Natural killer cell (primary cell): ENCODE results near the gene CDK2. TPM values are rescaled to one million over a fixed set of nuclear protein-coding genes. Genes with fewer than 3 reads are reported as not detected.
A peak's percentile ranks its signal among the peaks of the same experiment; 100 is the strongest.

Experiments
- ATAC-seq, 3 donors: fragments of 150-1000 bp in 2 of 3; fragments of 200-7000 bp in 1 of 3; cut with Tn5 transposase; 1 replicate in 1 of 3; 2 replicates in 2 of 3; pipeline ENCODE4 v1.10.0; 2021; ENCODE audit warnings: mild to moderate bottlenecking in 2 of 3, moderate library complexity in 2 of 3
- DNase-seq, 2 donors: peaks; one replicate each; pipeline versions ENCODE4 v3.0.0 to v3.0.0-alpha.2; 2013 to 2021; ENCODE audit warnings: mixed read lengths in 1 of 2
- H3K27ac ChIP-seq: one replicate; pipeline ENCODE4 v1.5.1; 2013; ENCODE audit warnings: mild to moderate bottlenecking, low read length
- H3K27me3 ChIP-seq: one replicate; pipeline ENCODE4 v1.6.1; 2013; ENCODE audit warnings: low read length; ENCODE audit not compliant: control insufficient read depth, insufficient read depth
- H3K36me3 ChIP-seq: one replicate; pipeline ENCODE4 v1.6.1; 2013; ENCODE audit warnings: low read length; ENCODE audit not compliant: control insufficient read depth, insufficient read depth
- H3K4me1 ChIP-seq: one replicate; pipeline ENCODE4 v1.6.1; 2013; ENCODE audit warnings: low read length; ENCODE audit not compliant: control insufficient read depth, insufficient read depth
- H3K4me3 ChIP-seq: one replicate; pipeline ENCODE4 v1.5.1; 2013; ENCODE audit warnings: low read length
- H3K9me3 ChIP-seq: one replicate; pipeline ENCODE4 v1.6.1; 2013; ENCODE audit warnings: low read length; ENCODE audit not compliant: control insufficient read depth, insufficient read depth
- H3K27ac Mint-ChIP-seq, 2 donors: one replicate each; pipeline ENCODE4 v1.8.0; 2022; ENCODE audit warnings: mild to moderate bottlenecking in 2 of 2, mixed read lengths in 2 of 2, moderate library complexity in 1 of 2
- H3K27me3 Mint-ChIP-seq, 2 donors: one replicate each; pipeline ENCODE4 v1.8.0; 2022; ENCODE audit warnings: low read depth in 2 of 2, mixed read lengths in 2 of 2
- H3K36me3 Mint-ChIP-seq: one replicate; pipeline ENCODE4 v1.8.0; 2022; ENCODE audit warnings: mixed read lengths
- H3K4me1 Mint-ChIP-seq, 2 donors: one replicate each; pipeline ENCODE4 v1.8.0; 2022; ENCODE audit warnings: mixed read lengths in 2 of 2
- H3K4me3 Mint-ChIP-seq: one replicate; pipeline ENCODE4 v1.8.0; 2022; ENCODE audit warnings: mild to moderate bottlenecking, moderate library complexity, mixed read lengths
- H3K9me3 Mint-ChIP-seq, 2 donors: one replicate each; pipeline ENCODE4 v1.8.0; 2022; ENCODE audit warnings: mixed read lengths in 2 of 2
- WGBS: methylation state at CpG from one replicate; pipeline ENCODE4 v1.1.7; 2013; ENCODE audit warnings: missing lambda C conversion rate; ENCODE audit not compliant: insufficient coverage; 5-methylcytosine and 5-hydroxymethylcytosine counted together
- intact Hi-C: fragments of 100-400 bp; cut with micrococcal nuclease; formaldehyde crosslinking; loops from one replicate; pipeline ENCODE4 v1.14.2; 2022
- total RNA-seq, 4 donors: library from RNA; stranded (reverse); fragments of 120-200 nt in 1 of 4; gene quantifications; one replicate each; pipeline versions ENCODE4 v1.2.3 to v1.2.4, GENCODE V29; 2013 to 2022
- TF ChIP-seq, protein P1 (sequence below): fragments of 200-600 bp; IDR thresholded peaks from one replicate; pipeline ENCODE4 v1.8.0; 2022; ENCODE audit warnings: antibody characterized with exemption

Gene CDK2
- total RNA-seq, 3 donors from 2014 or later (not counting 1 experiment from before 2014, with no cell fraction given): 19.5 to 27.3 (median 27.3) TPM

- no peaks in the 10 kb centered on the region for H3K27me3 ChIP-seq
- Mint-ChIP-seq H3K4me3 (no peak overlapping the region), H3K36me3 (no peaks in the 10 kb centered on the region), H3K27ac (peak overlapping the region in 1 of 2 donors; percentile 24), H3K27me3 (no peaks in the 10 kb centered on the region), H3K4me1 (peaks cover 18 to 25% of the 10 kb centered on the region in 2 donors), H3K9me3 (no peaks in the 10 kb centered on the region)
- TF ChIP-seq, protein P1, sequence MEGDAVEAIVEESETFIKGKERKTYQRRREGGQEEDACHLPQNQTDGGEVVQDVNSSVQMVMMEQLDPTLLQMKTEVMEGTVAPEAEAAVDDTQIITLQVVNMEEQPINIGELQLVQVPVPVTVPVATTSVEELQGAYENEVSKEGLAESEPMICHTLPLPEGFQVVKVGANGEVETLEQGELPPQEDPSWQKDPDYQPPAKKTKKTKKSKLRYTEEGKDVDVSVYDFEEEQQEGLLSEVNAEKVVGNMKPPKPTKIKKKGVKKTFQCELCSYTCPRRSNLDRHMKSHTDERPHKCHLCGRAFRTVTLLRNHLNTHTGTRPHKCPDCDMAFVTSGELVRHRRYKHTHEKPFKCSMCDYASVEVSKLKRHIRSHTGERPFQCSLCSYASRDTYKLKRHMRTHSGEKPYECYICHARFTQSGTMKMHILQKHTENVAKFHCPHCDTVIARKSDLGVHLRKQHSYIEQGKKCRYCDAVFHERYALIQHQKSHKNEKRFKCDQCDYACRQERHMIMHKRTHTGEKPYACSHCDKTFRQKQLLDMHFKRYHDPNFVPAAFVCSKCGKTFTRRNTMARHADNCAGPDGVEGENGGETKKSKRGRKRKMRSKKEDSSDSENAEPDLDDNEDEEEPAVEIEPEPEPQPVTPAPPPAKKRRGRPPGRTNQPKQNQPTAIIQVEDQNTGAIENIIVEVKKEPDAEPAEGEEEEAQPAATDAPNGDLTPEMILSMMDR: no peak
- DNase-seq (no peak), ATAC-seq (no peak)
- intact Hi-C loops: no loop called here
- H3K4me1 ChIP-seq: no peaks in the 10 kb centered on the region
- no peaks in the 10 kb centered on the region for H3K9me3 ChIP-seq
- no peak overlapping the region for H3K4me3 ChIP-seq
- WGBS: 67% methylated on average over 2 of the region's 3 CpGs
- peaks cover 39% of the 10 kb centered on the region for H3K36me3 ChIP-seq
- no peak overlapping the region for H3K27ac ChIP-seq
These were observed 15.8 kb downstream of the CDK2 start for GRCh38 chr12:55982319-55982936.

- intact Hi-C loops: no loop called here
- Histone ChIP-seq H3K36me3 (peaks cover 39% of the 10 kb centered on the region), H3K4me3 (no peak overlapping the region), H3K27ac (no peak overlapping the region), H3K4me1 (no peaks in the 10 kb centered on the region), H3K27me3 (no peaks in the 10 kb centered on the region), H3K9me3 (no peaks in the 10 kb centered on the region)
- H3K9me3 Mint-ChIP-seq: no peaks in the 10 kb centered on the region
- ATAC-seq (no peak), DNase-seq (no peak)
- TF ChIP-seq, protein P1: no peak
- H3K27ac Mint-ChIP-seq: peak overlapping the region in 1 of 2 donors; percentile 21
- no peaks in the 10 kb centered on the region for H3K27me3 Mint-ChIP-seq
- H3K4me3 Mint-ChIP-seq: no peak overlapping the region
- H3K4me1 Mint-ChIP-seq: peaks cover 13 to 16% of the 10 kb centered on the region in 2 donors
- 61% methylated on average over 2 of the region's 4 CpGs for WGBS
- no peaks in the 10 kb centered on the region for H3K36me3 Mint-ChIP-seq
These were observed 16.7 kb downstream of the CDK2 start for GRCh38 chr12:55983232-55983842.

DNA sequence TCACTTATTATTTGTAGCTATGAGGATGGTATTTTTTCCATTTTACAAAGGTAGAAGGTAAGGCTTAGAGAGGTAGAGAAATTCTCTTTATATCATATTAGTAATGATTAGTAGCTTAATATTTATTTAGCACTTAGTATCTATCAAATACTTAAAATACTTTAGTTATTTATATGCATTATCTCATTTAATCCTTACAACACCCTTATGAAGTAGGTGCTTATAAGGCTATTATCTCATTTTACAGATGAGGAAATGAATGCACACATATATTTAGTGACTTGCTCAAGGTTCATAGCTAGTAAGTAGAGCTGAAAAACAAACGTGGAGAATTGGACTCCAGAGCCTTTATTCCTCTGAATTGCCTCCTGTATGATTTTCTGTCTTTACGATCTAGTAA, 18.2 kb downstream of the CDK2 start:
- ATAC-seq (no peak), DNase-seq (no peak)
- 33% methylated on average over 1 of the region's 2 CpGs for WGBS
- no peaks in the 10 kb centered on the region for H3K27me3 ChIP-seq
- peaks cover 40% of the 10 kb centered on the region for H3K36me3 ChIP-seq
- H3K4me1 ChIP-seq: no peaks in the 10 kb centered on the region
- H3K36me3 Mint-ChIP-seq: no peaks in the 10 kb centered on the region
- no peaks in the 10 kb centered on the region for H3K27me3 Mint-ChIP-seq
- H3K4me1 Mint-ChIP-seq: peaks cover 8 to 10% of the 10 kb centered on the region in 2 donors
- no peak overlapping the region for H3K4me3 Mint-ChIP-seq
- intact Hi-C loops: no loop called here
- no peaks in the 10 kb centered on the region for H3K9me3 ChIP-seq
- no peak overlapping the region for H3K4me3 ChIP-seq
- no peak overlapping the region for H3K27ac ChIP-seq
- no peaks in the 10 kb centered on the region for H3K9me3 Mint-ChIP-seq
- TF ChIP-seq, protein P1: no peak
- no peak overlapping the region for H3K27ac Mint-ChIP-seq
